Measurements from ENCODE around the gene RPLP2.

The RPLP2 gene

DNA sequence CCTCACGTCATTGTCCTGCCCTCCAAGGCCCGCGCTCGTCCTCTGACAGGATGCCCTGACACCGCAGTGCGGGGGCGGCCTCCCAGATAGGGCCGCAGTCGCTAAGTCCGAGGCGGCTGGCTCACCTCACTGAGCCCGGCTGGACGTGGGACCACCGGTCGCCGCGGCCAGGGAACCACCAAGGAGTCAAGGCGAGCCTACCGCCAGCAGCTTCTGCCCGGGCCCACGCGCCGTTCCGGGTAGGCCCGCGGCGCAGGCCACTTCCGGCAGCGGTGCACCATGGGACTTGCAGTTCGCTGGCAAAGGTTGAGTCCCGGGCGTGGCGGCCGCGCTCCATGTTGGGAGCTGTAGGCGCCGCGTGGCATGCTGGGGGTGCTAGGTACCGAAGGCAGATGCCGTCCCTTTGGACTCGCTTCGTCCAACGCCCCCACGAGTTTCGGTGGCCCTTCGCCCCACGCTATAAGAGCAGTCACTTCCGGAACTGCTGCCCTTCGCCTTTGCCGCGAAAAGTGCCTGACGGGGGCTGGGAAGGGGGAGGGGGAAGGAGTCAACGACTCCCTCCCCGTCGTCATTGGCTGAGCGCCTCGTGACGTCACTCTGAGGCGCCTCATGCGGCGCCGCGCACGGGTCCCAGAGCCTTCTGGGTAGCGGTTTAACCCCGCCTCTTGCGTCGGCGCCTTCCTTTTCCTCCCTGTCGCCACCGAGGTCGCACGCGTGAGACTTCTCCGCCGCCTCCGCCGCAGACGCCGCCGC lies at the start of gene RPLP2:
TSS of gene RPLP2 (plus strand) at position 681 of the 753 bp plus-strand sequence. CDS start 268 bp downstream, outside the sequence.
- DNase-seq = peak; percentile 98 to 100

DNA sequence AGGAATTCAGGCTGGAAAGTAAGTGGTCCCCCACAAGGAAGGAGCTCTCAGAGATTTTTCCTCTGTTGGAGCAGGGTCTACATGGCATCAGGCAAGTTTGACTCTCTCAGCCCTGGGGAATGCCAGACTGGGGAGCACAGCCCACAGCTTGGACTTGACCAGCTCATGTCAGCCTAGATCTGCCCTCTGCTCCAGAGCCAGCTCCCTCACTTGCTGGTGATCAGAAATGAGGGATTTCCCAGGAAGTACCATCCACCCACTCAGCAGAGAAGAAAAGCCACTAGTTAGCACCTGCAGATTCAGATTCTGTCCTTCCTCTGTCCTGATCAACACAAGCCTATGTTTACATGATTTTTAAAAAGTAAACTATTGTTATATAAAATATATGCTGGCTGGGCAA lies 49.5 kb upstream of the RPLP2 start:
- no peak for DNase-seq

DNA sequence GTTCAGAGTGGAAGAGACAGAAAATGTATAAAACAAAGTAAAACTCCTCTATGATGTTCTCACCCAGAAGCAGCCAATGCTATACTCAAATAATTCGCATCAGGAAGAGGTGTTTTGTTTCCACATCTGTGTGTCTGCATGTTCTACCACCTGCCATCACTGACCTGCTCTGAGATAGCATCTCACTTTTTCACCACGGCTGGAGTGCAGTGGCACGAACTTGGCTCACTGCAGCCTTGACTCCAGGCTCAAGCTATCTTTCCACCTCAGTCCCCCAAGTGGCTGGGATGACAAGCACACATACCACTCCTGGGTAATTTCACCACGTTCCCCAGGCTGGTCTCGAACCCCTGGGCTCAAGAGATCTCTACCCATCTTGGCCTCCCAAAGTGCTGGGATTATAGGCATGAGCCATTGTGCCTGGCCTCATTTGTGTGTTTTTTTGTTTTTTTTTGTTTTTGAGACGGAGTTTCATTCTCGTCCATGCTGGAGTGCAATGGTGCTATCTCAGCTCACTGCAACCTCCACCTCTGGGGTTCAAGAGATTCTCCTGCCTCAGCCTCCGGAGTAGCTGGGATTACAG lies 48.1 kb upstream of the RPLP2 start:
- no peak for DNase-seq

DNA sequence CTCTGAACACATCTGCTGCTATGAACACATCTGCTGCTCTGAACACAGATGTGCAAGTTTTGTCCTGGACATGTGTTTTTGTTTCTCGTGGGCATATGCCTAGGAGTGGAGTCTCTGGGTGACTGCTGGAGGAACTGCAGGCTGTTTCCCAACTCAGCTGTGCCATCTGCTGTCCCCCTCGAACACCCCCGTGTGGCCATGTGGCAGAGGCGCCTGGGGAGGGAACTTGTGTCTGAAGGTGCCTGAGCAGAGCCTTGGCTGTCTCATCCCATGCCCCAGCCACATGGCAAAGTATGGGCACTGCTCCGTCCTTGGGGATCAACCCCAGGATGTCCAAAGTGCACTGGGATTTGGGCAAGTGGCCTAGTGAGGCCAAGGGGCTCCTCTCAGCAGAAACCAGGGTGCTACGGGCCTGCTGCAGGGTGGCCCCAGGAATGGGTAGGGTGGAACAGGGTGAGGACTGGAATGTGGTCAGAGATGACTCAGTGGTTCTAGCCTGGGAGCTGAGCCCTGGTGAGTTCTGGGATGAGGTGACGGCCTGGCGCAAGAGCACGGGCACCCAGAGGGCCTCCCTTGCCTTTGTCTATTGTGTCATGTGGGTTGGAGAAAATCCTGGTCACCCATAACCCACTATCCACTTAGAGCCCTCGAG lies 47.2 kb upstream of the RPLP2 start:
- DNase-seq = no peak

DNA sequence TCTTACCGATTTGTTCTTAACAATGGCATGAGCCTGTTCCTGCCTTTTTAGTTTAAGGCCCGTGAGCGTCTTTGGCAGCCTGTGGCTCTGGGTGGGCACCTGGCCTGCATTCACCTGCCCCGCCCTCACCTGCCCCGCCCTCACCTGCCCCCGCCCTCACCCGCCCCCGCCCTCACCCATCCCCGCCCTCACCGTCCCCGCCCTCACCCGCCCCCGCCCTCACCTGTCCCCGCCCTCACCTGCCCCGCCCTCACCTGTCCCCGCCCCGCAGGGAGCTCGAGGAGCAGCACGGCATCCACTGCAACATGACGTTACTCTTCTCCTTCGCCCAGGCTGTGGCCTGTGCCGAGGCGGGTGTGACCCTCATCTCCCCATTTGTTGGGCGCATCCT lies 46.7 kb upstream of the RPLP2 start:
- no peak for DNase-seq

DNA sequence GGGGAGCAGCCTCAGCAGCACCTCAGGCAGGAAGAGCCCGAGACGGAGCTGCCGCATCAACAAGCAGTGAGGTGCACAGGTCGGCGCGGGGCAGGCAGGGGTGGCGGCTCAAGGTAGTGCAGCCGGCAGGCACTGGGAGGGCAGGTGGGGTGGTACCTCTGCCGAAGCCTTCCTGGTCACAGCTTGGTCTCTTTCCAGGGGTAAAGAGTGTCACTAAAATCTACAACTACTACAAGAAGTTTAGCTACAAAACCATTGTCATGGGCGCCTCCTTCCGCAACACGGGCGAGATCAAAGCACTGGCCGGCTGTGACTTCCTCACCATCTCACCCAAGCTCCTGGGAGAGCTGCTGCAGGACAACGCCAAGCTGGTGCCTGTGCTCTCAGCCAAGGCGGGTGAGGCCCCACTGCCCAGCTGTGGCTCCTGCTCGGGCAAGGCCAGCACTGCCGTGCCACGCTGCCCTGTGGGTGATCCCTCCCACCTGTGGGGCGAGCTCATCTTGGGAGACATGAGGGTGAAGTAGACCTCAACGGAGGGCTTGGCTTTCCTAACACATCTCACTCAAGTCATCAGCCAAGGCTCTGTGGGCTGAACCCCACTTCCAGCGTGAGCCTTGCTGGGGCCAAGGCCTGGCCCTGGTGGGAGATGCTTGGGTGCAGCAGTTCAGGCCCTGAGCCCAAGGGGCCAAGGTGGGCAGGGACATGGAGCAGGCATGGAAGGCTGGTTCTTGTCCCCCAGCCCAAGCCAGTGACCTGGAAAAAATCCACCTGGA lies 46.0 kb upstream of the RPLP2 start:
- DNase-seq = no peak

DNA sequence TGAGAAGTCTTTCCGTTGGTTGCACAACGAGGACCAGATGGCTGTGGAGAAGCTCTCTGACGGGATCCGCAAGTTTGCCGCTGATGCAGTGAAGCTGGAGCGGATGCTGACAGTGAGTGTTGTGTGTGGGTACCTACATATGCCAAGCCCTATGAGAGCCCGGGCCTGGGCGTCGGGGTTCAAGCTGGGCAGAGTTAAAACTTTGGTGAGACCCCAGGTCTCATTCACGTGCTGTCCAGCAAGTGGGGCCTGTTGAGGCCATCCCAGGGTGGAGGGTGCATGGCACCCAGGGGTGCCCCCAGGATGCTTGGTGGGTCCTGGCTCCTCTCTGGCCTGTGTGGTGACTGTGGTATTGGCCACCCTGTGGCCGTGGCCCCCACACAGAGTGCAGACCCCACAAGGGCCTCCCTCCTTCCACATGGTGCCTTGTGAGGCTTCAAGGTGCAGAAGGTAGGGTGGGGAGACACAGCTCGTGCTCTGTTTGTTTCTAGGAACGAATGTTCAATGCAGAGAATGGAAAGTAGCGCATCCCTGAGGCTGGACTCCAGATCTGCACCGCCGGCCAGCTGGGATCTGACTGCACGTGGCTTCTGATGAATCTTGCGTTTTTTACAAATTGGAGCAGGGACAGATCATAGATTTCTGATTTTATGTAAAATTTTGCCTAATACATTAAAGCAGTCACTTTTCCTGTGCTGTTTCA lies 45.3 kb upstream of the RPLP2 start:
- DNase-seq = no peak

DNA sequence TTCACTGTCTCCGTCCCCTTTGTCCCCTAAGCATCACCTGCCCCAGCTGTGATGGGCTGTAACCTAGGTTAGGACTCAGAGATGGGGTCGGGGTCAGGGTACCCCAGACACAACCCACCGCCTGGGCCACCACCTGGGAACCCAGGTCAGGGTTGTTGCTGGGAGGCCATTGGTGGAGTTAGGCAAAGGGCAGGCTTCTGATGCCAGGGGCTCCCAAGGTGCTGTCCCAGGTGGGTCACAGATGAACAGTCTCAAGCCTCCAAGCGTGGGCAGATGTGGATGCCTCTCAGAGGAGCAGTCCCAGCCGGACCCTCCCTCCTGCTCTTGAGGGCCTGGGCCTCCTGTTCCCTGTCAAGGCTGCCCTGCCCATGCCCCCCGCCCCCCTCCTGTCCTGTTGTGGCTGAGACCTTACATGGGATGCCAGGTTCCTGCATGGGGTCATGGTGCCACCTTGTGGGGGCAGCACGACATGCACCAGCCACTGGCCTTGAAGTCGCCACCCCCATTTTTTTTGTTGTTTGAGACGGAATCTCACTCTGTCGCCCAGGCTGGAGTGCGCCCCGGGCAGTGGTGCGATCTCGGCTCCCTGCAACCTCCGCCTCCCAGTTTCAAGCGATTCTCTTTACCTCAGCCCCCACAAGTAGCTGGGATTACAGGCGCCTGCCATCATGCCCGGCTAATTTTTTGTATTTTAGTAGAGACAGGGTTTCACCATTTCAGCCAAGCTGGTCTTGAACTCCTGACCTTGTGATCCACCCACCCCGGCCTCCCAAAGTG lies 44.6 kb upstream of the RPLP2 start:
- peak in 1 of 2 experiments; percentile 46 for DNase-seq

DNA sequence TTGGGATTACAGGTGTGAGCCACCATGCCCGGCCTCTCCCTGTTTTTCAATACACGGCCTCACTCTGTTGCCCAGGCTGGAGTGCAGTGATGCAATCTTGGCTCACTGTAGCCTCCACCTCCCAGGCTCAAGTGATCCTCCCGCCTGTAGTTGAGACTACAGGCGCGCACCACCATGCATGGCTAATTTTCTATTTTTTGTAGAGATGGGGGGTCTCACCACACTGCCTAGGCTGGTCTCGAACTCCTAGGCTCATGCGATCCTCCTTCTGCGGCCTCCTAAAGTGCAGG lies 44.0 kb upstream of the RPLP2 start:
- DNase-seq = no peak

DNA sequence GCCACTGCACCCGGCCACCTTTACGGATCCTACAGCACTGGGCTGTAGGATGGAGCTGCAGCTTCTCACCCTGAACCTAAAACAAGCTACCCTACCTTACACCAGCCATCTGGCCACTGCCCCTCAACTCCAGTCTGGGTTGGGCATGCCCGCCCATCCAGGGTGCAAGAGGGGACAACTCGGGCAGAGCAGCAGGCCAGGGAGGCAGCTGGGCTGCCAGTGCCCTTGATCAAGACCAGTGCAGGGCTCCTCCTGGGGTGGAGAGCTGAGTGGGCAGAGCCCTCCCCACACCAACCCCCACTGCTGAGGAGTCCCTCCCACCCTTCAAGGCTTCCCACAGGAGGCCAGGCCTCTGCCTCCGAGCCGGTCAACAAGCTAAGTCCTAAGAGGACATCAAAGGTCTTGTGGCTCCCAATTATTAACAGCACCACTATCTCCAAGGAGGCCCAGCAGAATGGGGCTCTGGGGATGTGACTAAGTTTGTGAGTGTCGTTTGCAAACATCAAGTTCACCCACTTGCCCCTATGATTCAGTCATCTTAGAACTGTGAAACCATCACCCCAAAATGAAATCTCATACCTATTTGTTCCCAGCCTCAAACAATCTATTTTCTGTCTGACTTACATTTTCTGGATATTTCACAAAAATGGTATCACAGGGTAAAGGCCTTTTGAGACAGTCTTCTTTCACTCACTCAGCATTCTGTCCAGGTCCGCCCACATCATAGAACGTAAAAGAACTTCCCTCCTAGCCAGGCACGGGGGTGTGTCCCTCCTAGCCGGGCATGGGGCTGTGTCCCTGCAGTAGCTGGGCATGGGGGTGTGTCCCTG lies 43.4 kb upstream of the RPLP2 start:
- DNase-seq = no peak

DNA sequence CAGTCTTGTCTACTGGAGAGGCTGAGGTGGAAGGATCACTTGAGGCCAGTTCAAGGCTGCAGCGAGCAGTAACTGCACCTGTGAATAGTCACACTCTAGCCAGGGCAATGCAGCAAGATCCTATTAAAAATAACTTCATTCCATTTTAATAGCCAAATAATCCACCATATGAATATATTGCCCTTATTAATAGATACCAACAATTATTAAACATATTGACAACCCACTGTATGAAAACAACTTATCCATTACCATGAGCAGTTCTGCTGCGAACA lies 42.9 kb upstream of the RPLP2 start:
- no peak for DNase-seq

DNA sequence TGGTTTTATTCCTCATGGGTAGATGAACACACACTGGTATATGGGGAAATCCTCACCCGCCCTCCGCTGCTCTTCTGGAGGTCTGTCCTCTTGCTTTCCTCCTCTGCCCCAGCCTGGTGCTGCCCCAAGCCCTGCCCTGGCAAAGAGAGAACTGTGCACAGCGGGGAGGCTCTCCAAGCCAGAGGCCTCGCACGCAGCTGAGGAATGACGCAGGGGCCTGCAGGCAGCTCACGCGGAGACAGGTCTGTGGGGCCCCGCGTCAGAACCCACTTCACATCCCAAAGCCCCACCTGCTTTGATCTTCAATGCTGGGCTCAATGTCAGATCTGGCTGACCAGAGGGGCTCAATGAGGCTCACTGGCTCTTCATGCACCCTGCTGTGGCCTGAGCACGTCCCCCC lies 42.5 kb upstream of the RPLP2 start:
- no peak for DNase-seq

DNA sequence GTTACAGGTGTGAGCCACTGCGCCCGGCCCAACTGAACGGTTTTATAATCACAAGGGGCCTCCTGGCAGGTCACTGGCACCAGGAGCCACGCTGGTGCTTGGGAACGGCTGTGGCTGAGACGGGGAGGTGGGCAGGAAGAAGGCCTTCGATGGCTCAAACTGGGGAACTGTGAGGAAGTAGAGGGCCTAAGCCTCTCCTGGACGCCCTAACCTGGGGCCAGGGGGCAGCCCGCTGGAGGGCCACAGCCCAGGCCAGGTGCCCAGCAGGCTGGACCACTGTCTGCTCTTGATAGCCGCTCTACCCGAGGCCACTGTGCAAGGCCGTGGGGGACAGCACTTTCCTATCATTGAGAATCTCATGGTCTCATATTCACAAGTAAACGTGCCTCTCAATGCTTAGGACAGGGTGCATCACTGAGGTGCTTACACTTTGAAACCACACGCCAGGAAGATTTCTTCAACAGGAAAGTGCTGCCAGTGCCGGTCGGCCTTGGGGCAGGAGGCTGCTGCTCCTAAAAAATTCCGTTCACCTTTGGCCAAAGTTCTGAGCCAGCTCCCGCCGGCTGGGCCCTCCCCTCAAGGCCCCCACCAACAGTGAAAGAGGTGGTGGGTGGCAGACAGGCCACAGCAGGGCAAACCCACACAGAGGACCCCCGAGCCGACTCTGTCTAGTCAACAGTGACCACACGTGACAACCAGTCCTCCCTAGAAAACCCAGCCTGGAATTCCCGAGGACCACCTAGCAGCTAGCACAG lies 39.7 kb upstream of the RPLP2 start:
- DNase-seq = no peak

DNA sequence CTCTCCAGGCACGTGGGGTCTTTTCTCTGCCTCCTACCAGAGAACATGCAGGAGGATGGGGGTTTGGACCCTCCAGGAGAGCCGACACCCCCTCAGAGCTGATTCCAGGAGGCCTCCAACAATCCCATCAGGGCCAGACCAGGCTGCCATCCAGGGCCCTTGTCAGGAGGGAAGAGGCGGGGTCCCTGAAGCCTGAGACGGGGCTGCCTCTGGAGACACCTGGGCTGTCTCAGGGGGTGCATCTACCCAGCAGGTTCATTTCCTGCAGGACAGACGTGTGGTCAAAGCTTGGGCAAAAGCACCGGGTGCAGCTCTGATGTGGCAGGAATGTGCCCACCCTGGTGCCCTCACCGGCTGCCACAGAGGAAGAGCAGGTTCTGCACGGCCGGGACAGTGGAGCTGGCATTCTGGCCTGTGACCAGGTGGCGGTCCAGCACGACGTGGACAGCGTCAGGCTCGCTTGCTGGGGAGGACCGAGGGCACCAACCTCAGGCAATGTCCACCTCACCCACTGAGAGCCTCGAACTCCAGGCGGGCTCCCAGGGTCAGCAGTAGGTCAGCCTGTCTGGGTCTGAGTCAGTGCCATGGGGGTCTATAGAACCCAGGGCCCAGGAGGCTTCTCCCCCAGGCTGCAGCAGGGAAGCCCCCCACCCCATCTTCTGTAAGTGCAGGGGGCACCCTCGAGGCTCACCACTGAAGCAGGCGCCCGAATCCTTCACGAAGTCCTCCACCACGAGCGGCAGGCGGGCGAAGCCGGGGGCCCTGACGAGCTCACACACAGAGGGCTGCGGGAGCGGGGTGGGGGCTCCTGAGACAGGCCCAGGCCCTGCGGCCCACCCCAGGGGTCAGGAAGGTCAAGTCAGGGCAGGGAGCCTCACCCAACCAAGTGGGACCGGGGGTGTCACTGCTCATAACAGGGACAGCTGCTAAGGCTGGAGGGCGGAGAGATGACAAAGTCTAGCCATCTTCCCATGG lies 38.8 kb upstream of the RPLP2 start:
- no peak for DNase-seq

DNA sequence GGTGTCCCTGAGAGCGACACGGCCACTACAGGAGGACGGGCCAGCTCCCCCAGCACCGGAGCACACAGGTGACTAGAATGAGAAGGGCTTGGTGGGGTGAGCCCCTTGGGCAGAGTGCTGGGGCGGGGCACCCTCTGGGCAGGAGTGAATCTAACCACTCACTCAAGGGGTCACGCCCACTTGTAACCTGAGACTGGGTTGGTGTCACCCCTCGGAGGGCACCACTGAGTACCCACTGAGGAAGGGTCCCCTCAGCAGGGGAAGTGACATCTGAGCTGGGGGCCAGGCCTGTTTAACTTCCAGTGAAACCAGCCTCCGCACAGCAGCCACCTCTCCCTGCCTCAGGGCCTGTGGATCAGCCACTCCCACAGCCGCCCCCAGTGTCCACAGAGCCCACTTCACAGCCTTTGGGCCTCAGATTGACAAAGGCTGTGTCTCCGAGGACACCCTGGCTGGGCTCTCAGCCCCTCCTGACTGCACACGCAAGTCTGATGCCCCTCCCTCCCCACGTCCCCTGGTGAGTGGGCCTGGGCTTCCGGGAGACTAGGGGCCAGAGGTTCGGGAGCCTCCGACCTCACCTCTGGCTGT lies 38.1 kb upstream of the RPLP2 start:
- no peak for DNase-seq

DNA sequence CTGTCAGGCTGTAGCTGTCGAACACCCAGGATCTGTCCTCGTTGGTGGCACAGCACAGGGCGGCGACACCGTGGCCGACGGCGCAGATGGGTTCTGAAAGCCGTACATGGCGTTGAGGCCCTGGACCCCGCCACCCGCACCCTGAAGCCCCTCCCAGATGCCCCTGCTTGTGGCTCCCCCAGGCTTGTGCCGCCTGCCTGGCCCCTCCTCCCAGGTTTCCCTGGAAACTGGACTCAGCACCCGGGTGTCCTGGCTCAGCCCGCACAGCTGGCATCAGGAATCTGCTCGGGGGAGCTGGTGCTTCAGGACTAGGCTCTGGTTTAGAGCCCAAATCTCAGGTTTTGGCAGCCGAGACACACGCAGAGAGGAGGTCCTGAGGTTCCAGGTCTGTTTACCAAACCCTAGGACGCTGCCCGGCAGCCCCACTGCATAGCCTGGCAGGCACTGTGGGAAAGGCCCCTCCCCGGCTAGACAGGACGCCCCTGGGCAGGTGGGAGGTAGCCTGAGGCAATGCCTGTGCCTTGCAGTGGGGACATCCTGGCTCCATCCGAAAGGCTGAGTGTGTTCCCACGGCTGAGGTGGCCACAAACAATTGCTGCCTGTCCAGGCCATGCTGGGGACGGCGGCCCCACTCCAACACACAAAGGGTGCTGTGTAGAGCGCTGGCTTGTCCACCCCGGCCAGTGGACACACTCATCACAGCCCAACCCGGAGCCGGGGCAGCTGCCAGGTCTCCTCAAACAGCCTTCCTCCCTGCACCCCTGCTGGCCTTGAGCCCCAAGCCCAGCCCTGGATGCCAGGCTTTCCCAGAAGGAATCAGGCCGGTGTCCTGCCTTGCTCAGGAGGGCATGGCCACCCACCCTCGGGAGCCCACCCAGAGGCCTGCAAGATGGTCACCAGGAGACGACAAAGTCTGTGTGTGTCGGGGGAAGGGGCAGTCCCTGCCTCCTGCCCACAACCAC lies 37.1 kb upstream of the RPLP2 start:
- no peak for DNase-seq

DNA sequence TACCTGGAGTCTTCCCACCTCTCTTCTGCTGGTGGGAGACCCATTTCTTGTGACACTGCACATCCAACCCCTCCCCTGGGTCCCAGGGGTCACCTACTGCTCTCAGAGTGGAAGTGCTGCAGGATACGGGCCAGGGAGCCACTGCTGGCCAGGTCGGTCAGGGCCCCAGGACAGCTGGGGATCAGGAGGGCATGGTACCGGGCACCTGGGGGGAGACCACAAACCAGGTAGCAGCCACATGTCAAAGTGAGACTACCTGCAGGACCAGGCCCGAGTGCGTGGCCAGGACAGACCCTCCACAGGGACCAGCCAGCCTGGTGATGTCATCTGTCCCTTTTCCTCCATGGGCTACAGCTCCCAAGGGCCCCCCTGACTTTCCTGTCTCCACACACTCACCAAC lies 36.3 kb upstream of the RPLP2 start:
- no peak for DNase-seq

DNA sequence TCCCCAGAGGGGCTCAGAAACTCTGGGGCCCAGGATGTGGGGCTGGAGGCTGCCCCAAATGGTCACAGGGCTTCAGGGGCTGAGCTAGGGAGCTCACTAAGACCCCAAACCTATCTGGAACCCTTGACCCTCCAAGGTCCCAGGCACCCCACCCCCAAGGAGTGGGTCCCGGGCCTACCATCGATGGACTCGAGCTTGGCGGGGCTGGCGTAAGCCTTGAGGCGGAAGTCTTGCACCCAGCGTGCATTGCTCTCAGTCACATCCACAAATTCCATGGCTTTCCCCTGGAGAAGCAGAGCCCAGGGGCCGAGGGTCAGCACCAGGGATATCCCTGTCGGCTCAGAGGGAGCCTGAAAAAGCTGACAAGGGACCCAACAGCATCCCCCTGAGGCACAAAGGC lies 35.9 kb upstream of the RPLP2 start:
- DNase-seq = no peak

Data from NCI-H1930 (cell line).